Karpas-422 (cell line): ENCODE measurements around the gene TTLL11. TPM values are rescaled to one million over a fixed set of nuclear protein-coding genes. Genes with fewer than 3 reads are reported as not detected.

Source experiments
- DNase-seq: peaks from one replicate; pipeline ENCODE4 v3.0.0-alpha.2; 2015
- H2AFZ ChIP-seq: fragments of 200-600 bp; sonication (generic); 2 replicates; pipeline ENCODE4 v1.6.1; 2014; ENCODE audit warnings: antibody characterized with exemption, low read length, mixed read lengths
- H3K27ac ChIP-seq: fragments of 200-600 bp; sonication (generic); 2 replicates; pipeline ENCODE4 v1.5.1; 2014; ENCODE audit warnings: mild to moderate bottlenecking, low read length, moderate library complexity
- H3K27me3 ChIP-seq: fragments of 200-600 bp; sonication (generic); 2 replicates; pipeline ENCODE4 v1.6.1; 2014; ENCODE audit warnings: low read length, mixed read lengths
- H3K36me3 ChIP-seq: fragments of 200-600 bp; sonication (generic); 2 replicates; pipeline ENCODE4 v1.6.1; 2014; ENCODE audit warnings: low read length, mixed read lengths; ENCODE audit not compliant: insufficient read depth
- H3K4me1 ChIP-seq: fragments of 200-600 bp; sonication (generic); 2 replicates; pipeline ENCODE4 v1.6.1; 2014; ENCODE audit warnings: mild to moderate bottlenecking, low read length, mixed read lengths
- H3K4me2 ChIP-seq: fragments of 200-600 bp; sonication (generic); 2 replicates; pipeline ENCODE4 v1.6.1; 2014; ENCODE audit warnings: low read length, low read depth, mild to moderate bottlenecking; ENCODE audit not compliant: poor library complexity, severe bottlenecking
- H3K4me3 ChIP-seq: fragments of 200-600 bp; sonication (generic); 2 replicates; pipeline ENCODE4 v1.5.1; 2014; ENCODE audit warnings: mild to moderate bottlenecking, antibody characterized with exemption, low read length, mixed read lengths
- H3K79me2 ChIP-seq: fragments of 200-600 bp; sonication (generic); 2 replicates; pipeline ENCODE4 v1.6.1; 2014; ENCODE audit warnings: mild to moderate bottlenecking, low read length, mixed read lengths
- H3K9ac ChIP-seq: fragments of 200-600 bp; sonication (generic); 2 replicates; pipeline ENCODE4 v1.6.0; 2014; ENCODE audit warnings: low read length
- H3K9me2 ChIP-seq: fragments of 200-600 bp; sonication (generic), shearing (Covaris generic); replicated peaks from 2 replicates; pipeline ENCODE4 v1.6.0; 2014; ENCODE audit warnings: mild to moderate bottlenecking, low read length, moderate library complexity; ENCODE audit not compliant: insufficient read depth
- H3K9me3 ChIP-seq: fragments of 300-700, 200-600 bp; sonication (generic); 2 replicates; pipeline ENCODE4 v1.6.1; 2014; ENCODE audit warnings: low read length, mixed read lengths
- H4K20me1 ChIP-seq: fragments of 200-600 bp; sonication (generic); 2 replicates; pipeline ENCODE4 v1.6.1; 2014; ENCODE audit warnings: mild to moderate bottlenecking, antibody characterized with exemption, low read length, low read depth; ENCODE audit not compliant: insufficient read depth
- total RNA-seq: library from RNA; depleted of rRNA; stranded (reverse); fragments of >200 nt; shearing (Covaris generic); gene quantifications from 2 replicates; pipeline ENCODE4 v1.2.3, GENCODE V29; 2014; ENCODE audit warnings: low replicate concordance

Gene TTLL11
- total RNA-seq, 1 experiment from 2014 or later, result 2.5 TPM

DNA sequence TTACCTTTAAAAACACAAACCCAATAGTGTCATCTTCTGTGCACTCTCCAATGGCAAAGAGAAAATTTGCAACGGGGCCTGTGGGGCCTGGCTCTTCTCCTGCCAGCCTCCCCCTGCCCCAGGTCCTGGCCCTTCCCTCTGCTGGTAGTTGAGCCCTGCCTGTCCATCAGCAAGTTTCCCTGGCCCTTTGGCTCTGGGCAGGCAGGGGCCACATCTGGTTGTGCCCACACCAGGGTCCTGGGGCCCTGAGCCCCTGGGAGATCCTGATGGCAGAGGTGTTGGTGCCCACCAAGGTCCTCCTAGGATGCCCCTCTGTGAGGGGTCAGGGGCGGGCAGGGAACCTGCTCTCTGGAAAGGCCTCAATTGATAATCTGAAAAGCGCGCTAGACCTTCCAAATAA lies 284.3 kb downstream of the TTLL11 start:
- Histone ChIP-seq H2AFZ (no peak overlapping the region), H3K9me3 (peaks cover 5% of the 10 kb centered on the region; the same call in 1 of the 2 replicates), H3K4me2 (no peak overlapping the region), H4K20me1 (no peaks in the 10 kb centered on the region), H3K36me3 (no peaks in the 10 kb centered on the region), H3K27ac (no peak overlapping the region), H3K4me3 (no peak overlapping the region), H3K79me2 (no peaks in the 10 kb centered on the region), H3K9me2 (no peaks in the 10 kb centered on the region), H3K9ac (no peak overlapping the region), H3K27me3 (no peaks in the 10 kb centered on the region), H3K4me1 (no peaks in the 10 kb centered on the region)
- no peak for DNase-seq

DNA sequence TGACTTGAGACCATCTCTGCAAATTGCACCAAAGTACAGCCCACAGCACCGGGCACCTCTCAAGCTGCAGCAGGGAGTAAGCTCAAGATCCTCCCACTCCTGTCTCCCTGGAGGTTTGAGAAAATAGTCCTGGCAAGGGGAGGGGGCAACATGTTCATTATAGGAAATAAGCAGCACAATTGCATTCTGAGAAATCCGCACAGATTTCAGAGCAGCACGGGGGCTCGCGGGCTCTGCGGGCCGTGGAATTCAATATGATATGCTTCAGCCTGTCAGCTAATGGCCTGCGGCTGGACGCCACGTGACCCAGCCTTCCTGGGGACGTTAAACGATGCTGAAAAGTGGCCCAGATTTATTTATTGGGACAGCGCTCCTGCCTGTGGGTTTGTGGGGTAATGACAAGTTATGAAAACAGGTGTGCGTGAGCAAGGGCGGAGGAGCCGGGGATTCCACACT lies 285.3 kb downstream of the TTLL11 start:
- Histone ChIP-seq H3K9ac (no peak overlapping the region), H3K4me1 (no peaks in the 10 kb centered on the region), H3K9me3 (peaks cover 5% of the 10 kb centered on the region; the same call in 1 of the 2 replicates), H3K27me3 (no peaks in the 10 kb centered on the region), H3K4me2 (no peak overlapping the region), H3K27ac (no peak overlapping the region), H3K4me3 (no peak overlapping the region), H3K79me2 (no peaks in the 10 kb centered on the region), H4K20me1 (no peaks in the 10 kb centered on the region), H3K9me2 (no peaks in the 10 kb centered on the region), H2AFZ (no peak overlapping the region), H3K36me3 (no peaks in the 10 kb centered on the region)
- no peak for DNase-seq

DNA sequence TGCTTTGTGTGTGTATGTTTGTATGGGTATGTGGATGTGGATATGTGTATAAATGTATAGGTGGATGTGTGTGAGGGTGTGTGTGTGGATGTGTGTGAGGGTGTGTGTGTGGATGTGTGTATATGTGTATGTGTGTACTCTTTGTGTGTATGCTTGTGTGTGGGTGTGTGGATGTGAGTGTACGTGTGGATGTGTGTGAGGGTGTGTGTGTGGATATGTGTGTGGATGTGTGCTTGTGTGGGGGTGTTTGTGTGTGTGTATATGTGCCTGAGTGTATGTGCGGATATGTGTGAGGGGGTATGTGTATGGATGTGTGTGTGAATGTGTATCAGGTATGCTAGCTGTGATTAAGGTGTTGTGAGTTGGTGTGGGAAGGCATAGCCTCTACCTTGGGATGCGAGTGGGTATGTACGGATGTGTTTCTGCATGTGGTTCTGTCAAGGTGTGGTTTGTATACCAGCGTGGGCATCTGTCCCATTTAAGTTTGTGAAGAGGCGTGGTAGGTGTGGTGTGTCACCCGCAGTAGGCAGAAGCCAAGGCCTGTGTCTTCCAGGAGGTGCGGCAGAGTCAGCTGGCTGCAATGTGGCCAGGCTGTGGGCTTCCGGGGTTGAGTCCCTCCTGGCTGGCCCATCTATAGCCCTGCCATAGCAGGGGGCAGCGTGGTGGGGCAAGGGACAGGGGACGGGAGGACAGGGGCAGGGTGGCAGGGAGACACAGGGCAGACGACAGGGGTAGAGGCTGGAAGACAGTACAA lies 285.9 kb downstream of the TTLL11 start:
- H4K20me1 ChIP-seq, result no peaks in the 10 kb centered on the region
- no peak overlapping the region for H3K9ac ChIP-seq
- H3K36me3 ChIP-seq, result no peaks in the 10 kb centered on the region
- H3K9me3 ChIP-seq, result peaks cover 5% of the 10 kb centered on the region; the same call in 1 of the 2 replicates
- no peaks in the 10 kb centered on the region for H3K4me1 ChIP-seq
- no peaks in the 10 kb centered on the region for H3K9me2 ChIP-seq
- H3K79me2 ChIP-seq, result no peaks in the 10 kb centered on the region
- H3K27ac ChIP-seq, result no peak overlapping the region
- H3K4me2 ChIP-seq, result no peak overlapping the region
- DNase-seq, result no peak
- H2AFZ ChIP-seq, result no peak overlapping the region
- no peak overlapping the region for H3K4me3 ChIP-seq
- no peaks in the 10 kb centered on the region for H3K27me3 ChIP-seq

- Histone ChIP-seq H3K27ac (no peak overlapping the region), H3K4me3 (no peak overlapping the region), H3K4me1 (no peaks in the 10 kb centered on the region), H2AFZ (no peak overlapping the region), H3K4me2 (no peak overlapping the region), H3K36me3 (no peaks in the 10 kb centered on the region), H3K79me2 (no peaks in the 10 kb centered on the region), H3K9me2 (no peaks in the 10 kb centered on the region), H3K9ac (no peak overlapping the region), H3K27me3 (no peaks in the 10 kb centered on the region), H3K9me3 (peaks cover 5% of the 10 kb centered on the region; the same call in 1 of the 2 replicates), H4K20me1 (no peaks in the 10 kb centered on the region)
- DNase-seq, result no peak
These were observed 290.4 kb downstream of the TTLL11 start for GRCh38 chr9:121802753-121803152.

GRCh38 chr9:121801579-121801978 lies 291.5 kb downstream of the TTLL11 start:
- Histone ChIP-seq H3K27ac (no peak overlapping the region), H3K9ac (no peak overlapping the region), H4K20me1 (no peaks in the 10 kb centered on the region), H3K9me3 (peaks cover 5% of the 10 kb centered on the region; the same call in 1 of the 2 replicates), H2AFZ (no peak overlapping the region), H3K79me2 (no peaks in the 10 kb centered on the region), H3K4me2 (no peak overlapping the region), H3K27me3 (no peaks in the 10 kb centered on the region), H3K4me3 (no peak overlapping the region), H3K36me3 (no peaks in the 10 kb centered on the region), H3K4me1 (no peaks in the 10 kb centered on the region), H3K9me2 (no peaks in the 10 kb centered on the region)
- DNase-seq, result no peak

DNA sequence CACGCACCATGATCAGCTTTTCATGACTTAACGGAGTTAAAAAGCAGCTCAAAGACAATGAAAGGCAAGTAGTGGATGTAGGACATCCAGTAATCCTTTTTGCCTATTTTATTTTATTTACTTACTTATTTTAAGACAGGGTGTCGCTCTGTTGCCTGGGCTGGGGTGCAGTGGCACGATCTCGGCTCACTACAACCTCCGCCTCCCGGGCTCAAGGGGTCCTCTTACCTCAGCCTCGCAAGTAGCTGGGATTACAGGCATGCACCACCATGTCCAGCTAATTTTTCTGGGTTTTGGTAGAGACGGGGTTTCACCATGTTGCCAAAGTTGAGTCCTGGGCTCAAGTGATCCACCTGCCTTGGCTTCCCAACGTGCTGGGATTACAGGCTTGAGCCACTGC lies 292.7 kb downstream of the TTLL11 start:
- H3K9ac ChIP-seq, result no peak overlapping the region

DNA sequence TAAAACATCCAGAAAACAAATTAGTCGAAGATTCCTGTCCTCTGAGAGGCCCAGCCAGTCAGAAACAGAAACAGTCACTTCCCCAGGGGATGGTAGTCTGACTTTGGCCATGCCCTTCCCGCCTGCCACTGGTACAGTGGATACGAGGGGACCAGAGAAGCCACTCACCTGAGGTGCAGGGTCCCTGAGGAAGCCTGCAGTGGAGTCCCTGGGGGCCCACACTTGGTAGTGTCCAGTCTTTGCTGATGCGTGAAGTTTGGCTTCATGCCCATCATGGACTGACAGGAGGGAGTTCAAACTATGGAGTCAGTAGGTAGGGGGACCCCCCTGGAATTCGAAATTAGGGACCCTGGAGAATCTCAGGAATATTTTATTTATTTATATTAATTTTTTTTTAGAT lies 294.2 kb downstream of the TTLL11 start:
- Histone ChIP-seq H2AFZ (no peak overlapping the region), H3K27ac (no peak overlapping the region), H3K9me2 (no peaks in the 10 kb centered on the region), H3K27me3 (no peaks in the 10 kb centered on the region), H3K4me2 (no peak overlapping the region), H3K4me3 (no peak overlapping the region), H3K9me3 (no peaks in the 10 kb centered on the region), H3K9ac (no peak overlapping the region), H3K4me1 (no peaks in the 10 kb centered on the region), H3K36me3 (no peaks in the 10 kb centered on the region), H4K20me1 (no peaks in the 10 kb centered on the region), H3K79me2 (no peaks in the 10 kb centered on the region)
- no peak for DNase-seq

More for the DNA sequence above, 292.7 kb downstream of the TTLL11 start:
- Histone ChIP-seq H3K27ac (no peak overlapping the region), H3K4me3 (no peak overlapping the region), H3K79me2 (no peaks in the 10 kb centered on the region), H4K20me1 (no peaks in the 10 kb centered on the region), H3K36me3 (no peaks in the 10 kb centered on the region), H3K27me3 (no peaks in the 10 kb centered on the region), H3K9me2 (no peaks in the 10 kb centered on the region), H2AFZ (no peak overlapping the region), H3K4me1 (no peaks in the 10 kb centered on the region), H3K9me3 (peaks cover 5% of the 10 kb centered on the region; the same call in 1 of the 2 replicates), H3K4me2 (no peak overlapping the region)
- DNase-seq, result no peak

DNA sequence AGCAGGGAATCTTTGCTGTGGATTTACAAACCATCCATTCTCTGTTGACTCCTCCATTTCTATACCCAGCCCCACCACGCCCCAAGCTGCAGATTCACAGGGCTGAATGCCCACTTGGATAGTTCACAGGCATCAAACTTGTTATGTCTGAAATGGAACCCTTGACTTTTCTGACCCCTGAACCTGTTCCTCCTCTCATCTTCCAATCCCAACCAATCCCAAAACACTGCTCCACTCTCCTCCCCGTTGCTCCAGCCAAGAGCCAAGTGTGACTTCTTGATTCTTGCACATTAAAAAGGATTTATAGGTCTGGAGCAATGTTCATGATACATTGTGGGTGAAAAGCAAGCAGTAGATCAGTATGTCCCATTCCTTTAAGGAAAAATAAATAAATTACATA lies 296.0 kb downstream of the TTLL11 start:
- H3K27me3 ChIP-seq, result no peaks in the 10 kb centered on the region
- no peaks in the 10 kb centered on the region for H4K20me1 ChIP-seq
- H3K9me3 ChIP-seq, result no peaks in the 10 kb centered on the region
- no peak overlapping the region for H2AFZ ChIP-seq
- H3K9me2 ChIP-seq, result no peaks in the 10 kb centered on the region
- no peak overlapping the region for H3K27ac ChIP-seq
- H3K36me3 ChIP-seq, result no peaks in the 10 kb centered on the region
- no peaks in the 10 kb centered on the region for H3K4me1 ChIP-seq
- H3K4me2 ChIP-seq, result no peak overlapping the region
- DNase-seq, result no peak
- H3K4me3 ChIP-seq, result no peak overlapping the region
- no peaks in the 10 kb centered on the region for H3K79me2 ChIP-seq
- H3K9ac ChIP-seq, result no peak overlapping the region
